SK-N-SH treated with all-trans-retinoic acid at 6 μM for 48 hours (cell line): ENCODE results near the gene NSUN6.

Experiments
- ATAC-seq: fragments of 200-7000 bp; cut with Tn5 transposase; 3 replicates; pipeline ENCODE4 v1.9.1; 2020; ENCODE audit warnings: mild to moderate bottlenecking, moderate library complexity
- ARNTL ChIP-seq: fragments of 450-650 bp; formaldehyde crosslinking; IDR thresholded peaks from 2 replicates; pipeline ENCODE4 v1.5.0; 2020; ENCODE audit warnings: low read depth, mild to moderate bottlenecking, moderate library complexity, borderline replicate concordance
- CSDC2 ChIP-seq: fragments of 250-450 bp; sonication (Bioruptor Pico); IDR thresholded peaks from 2 replicates; pipeline ENCODE4 v1.5.0; 2020; ENCODE audit warnings: mild to moderate bottlenecking, moderate library complexity
- CSRNP3 ChIP-seq: fragments of 250-450 bp; sonication (Bioruptor Pico); IDR thresholded peaks from 2 replicates; pipeline ENCODE4 v1.5.1; 2021; ENCODE audit warnings: mild to moderate bottlenecking, moderate library complexity
- ESRRG ChIP-seq: fragments of 250-450 bp; sonication (Bioruptor Pico); IDR thresholded peaks from 2 replicates; pipeline ENCODE4 v1.6.1; 2021; ENCODE audit warnings: mild to moderate bottlenecking
- GLIS3 ChIP-seq: fragments of 250-450 bp; sonication (Bioruptor Pico); IDR thresholded peaks from 2 replicates; pipeline ENCODE4 v1.5.0; 2020; ENCODE audit warnings: mild to moderate bottlenecking, moderate library complexity
- ISL1 ChIP-seq: fragments of 250-450 bp; sonication (Bioruptor Pico); IDR thresholded peaks from 2 replicates; pipeline ENCODE4 v2.1.2; 2022; ENCODE audit warnings: mild to moderate bottlenecking, moderate library complexity
- OSR1 ChIP-seq: fragments of 250-450 bp; sonication (Bioruptor Pico); IDR thresholded peaks from 2 replicates; pipeline ENCODE4 v1.8.0; 2022; ENCODE audit warnings: moderate library complexity, mild to moderate bottlenecking, inconsistent platforms
- PATZ1 ChIP-seq: fragments of 250-450 bp; sonication (Bioruptor Pico); IDR thresholded peaks from 2 replicates; pipeline ENCODE4 v1.8.0; 2020; ENCODE audit warnings: mild to moderate bottlenecking, moderate library complexity, borderline replicate concordance
- PPARA ChIP-seq: fragments of 250-450 bp; sonication (Bioruptor Pico); IDR thresholded peaks from 2 replicates; pipeline ENCODE4 v1.5.0; 2020; ENCODE audit warnings: mild to moderate bottlenecking, borderline replicate concordance
- RARB ChIP-seq: fragments of 250-450 bp; sonication (Bioruptor Pico); IDR thresholded peaks from 2 replicates; pipeline ENCODE4 v1.8.0; 2021; ENCODE audit warnings: mild to moderate bottlenecking, moderate library complexity
- TCF4 ChIP-seq: fragments of 250-450 bp; sonication (Bioruptor Pico); IDR thresholded peaks from 2 replicates; pipeline ENCODE4 v1.8.0; 2021; ENCODE audit warnings: mild to moderate bottlenecking, moderate library complexity, borderline replicate concordance
- TOX ChIP-seq: fragments of 250-450 bp; sonication (Bioruptor Pico); IDR thresholded peaks from 2 replicates; pipeline ENCODE4 v1.8.0; 2021; ENCODE audit warnings: mild to moderate bottlenecking, moderate library complexity, borderline replicate concordance
- ZC3H10 ChIP-seq: fragments of 250-450 bp; sonication (Bioruptor Pico); IDR thresholded peaks from 2 replicates; pipeline ENCODE4 v1.5.1; 2021; ENCODE audit warnings: mild to moderate bottlenecking, moderate library complexity
- ZFP3 ChIP-seq: fragments of 250-450 bp; sonication (Bioruptor Pico); IDR thresholded peaks from 2 replicates; pipeline ENCODE4 v1.5.0; 2020; ENCODE audit warnings: mild to moderate bottlenecking, moderate library complexity
- ZNF565 ChIP-seq: fragments of 450-650 bp; formaldehyde crosslinking; conservative IDR thresholded peaks from 2 replicates; pipeline ENCODE4 v1.5.0; 2020; ENCODE audit warnings: low read depth, mild to moderate bottlenecking, moderate library complexity
- ZNF70 ChIP-seq: fragments of 450-650 bp; formaldehyde crosslinking; IDR thresholded peaks from 2 replicates; pipeline ENCODE4 v1.5.0; 2020; ENCODE audit warnings: mild to moderate bottlenecking, moderate library complexity
- ZNF8 ChIP-seq: fragments of 450-650 bp; formaldehyde crosslinking; IDR thresholded peaks from 2 replicates; pipeline ENCODE4 v1.5.0; 2020; ENCODE audit warnings: mild to moderate bottlenecking, moderate library complexity
- TF ChIP-seq, protein P1 (sequence below): fragments of 250-450 bp; sonication (Bioruptor Pico); IDR thresholded peaks from 2 replicates; pipeline ENCODE4 v1.5.0; 2020; ENCODE audit warnings: mild to moderate bottlenecking, moderate library complexity
- TF ChIP-seq, protein P2 (sequence below): fragments of 250-450 bp; sonication (Bioruptor Pico); IDR thresholded peaks from 2 replicates; pipeline ENCODE4 v1.5.1; 2020; ENCODE audit warnings: low read depth, mild to moderate bottlenecking, moderate library complexity
- TF ChIP-seq, protein P3 (sequence below): fragments of 250-450 bp; sonication (Bioruptor Pico); IDR thresholded peaks from 2 replicates; pipeline ENCODE4 v1.8.0; 2021; ENCODE audit warnings: low read depth, mild to moderate bottlenecking, moderate library complexity, borderline replicate concordance

Gene NSUN6

GRCh38 chr10:18619016-18619415 lies 32.4 kb downstream of the NSUN6 start:
- peak; percentile 32; the same call in 1 of the 3 replicates for ATAC-seq
- no peak for TF ChIP-seq TCF4
- TF ChIP-seq CSDC2 = no peak
- TF ChIP-seq RARB (CRISPR knock-in tag) = no peak
- no peak for TF ChIP-seq ZC3H10 (CRISPR knock-in tag)
- TF ChIP-seq, protein P1, sequence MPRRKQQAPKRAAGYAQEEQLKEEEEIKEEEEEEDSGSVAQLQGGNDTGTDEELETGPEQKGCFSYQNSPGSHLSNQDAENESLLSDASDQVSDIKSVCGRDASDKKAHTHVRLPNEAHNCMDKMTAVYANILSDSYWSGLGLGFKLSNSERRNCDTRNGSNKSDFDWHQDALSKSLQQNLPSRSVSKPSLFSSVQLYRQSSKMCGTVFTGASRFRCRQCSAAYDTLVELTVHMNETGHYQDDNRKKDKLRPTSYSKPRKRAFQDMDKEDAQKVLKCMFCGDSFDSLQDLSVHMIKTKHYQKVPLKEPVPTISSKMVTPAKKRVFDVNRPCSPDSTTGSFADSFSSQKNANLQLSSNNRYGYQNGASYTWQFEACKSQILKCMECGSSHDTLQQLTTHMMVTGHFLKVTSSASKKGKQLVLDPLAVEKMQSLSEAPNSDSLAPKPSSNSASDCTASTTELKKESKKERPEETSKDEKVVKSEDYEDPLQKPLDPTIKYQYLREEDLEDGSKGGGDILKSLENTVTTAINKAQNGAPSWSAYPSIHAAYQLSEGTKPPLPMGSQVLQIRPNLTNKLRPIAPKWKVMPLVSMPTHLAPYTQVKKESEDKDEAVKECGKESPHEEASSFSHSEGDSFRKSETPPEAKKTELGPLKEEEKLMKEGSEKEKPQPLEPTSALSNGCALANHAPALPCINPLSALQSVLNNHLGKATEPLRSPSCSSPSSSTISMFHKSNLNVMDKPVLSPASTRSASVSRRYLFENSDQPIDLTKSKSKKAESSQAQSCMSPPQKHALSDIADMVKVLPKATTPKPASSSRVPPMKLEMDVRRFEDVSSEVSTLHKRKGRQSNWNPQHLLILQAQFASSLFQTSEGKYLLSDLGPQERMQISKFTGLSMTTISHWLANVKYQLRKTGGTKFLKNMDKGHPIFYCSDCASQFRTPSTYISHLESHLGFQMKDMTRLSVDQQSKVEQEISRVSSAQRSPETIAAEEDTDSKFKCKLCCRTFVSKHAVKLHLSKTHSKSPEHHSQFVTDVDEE = no peak
- TF ChIP-seq CSRNP3 = no peak
- TF ChIP-seq, protein P2, sequence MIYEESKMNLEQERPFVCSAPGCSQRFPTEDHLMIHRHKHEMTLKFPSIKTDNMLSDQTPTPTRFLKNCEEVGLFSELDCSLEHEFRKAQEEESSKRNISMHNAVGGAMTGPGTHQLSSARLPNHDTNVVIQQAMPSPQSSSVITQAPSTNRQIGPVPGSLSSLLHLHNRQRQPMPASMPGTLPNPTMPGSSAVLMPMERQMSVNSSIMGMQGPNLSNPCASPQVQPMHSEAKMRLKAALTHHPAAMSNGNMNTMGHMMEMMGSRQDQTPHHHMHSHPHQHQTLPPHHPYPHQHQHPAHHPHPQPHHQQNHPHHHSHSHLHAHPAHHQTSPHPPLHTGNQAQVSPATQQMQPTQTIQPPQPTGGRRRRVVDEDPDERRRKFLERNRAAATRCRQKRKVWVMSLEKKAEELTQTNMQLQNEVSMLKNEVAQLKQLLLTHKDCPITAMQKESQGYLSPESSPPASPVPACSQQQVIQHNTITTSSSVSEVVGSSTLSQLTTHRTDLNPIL = no peak
- TF ChIP-seq ZNF565 (CRISPR knock-in tag) = no peak
- TF ChIP-seq ZNF8 (CRISPR knock-in tag) = no peak
- TF ChIP-seq GLIS3 (CRISPR knock-in tag) = no peak
- TF ChIP-seq ZFP3 = no peak
- TF ChIP-seq TOX (CRISPR knock-in tag) = no peak
- TF ChIP-seq PATZ1 (CRISPR knock-in tag) = no peak
- no peak for TF ChIP-seq PPARA (CRISPR knock-in tag)
- TF ChIP-seq, protein P3, sequence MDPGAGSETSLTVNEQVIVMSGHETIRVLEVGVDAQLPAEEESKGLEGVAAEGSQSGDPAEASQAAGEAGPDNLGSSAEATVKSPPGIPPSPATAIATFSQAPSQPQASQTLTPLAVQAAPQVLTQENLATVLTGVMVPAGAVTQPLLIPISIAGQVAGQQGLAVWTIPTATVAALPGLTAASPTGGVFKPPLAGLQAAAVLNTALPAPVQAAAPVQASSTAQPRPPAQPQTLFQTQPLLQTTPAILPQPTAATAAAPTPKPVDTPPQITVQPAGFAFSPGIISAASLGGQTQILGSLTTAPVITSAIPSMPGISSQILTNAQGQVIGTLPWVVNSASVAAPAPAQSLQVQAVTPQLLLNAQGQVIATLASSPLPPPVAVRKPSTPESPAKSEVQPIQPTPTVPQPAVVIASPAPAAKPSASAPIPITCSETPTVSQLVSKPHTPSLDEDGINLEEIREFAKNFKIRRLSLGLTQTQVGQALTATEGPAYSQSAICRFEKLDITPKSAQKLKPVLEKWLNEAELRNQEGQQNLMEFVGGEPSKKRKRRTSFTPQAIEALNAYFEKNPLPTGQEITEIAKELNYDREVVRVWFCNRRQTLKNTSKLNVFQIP (CRISPR knock-in tag) = no peak

DNA sequence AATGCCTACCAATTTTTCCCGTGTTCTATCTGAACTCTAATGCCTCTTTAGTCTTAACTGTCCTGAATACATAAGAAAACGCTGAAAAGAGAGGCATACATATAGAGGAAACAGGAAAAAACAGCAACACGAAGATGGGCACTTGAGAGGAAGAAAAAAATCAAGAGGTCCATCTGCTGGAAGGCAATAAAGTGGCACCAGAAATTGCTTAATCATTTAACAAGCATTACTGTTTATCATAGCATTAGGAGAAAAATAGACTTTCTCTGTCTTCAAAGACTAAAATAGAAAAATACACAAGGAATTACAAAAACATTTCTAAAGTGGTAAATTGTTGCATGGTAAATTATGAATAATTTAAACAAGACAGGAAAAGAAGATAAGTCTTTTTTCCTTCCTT lies 35.0 kb downstream of the NSUN6 start:
- TF ChIP-seq, protein P3 (CRISPR knock-in tag) = no peak
- no peak for TF ChIP-seq ZFP3
- no peak for TF ChIP-seq ZNF8 (CRISPR knock-in tag)
- TF ChIP-seq PPARA (CRISPR knock-in tag) = no peak
- TF ChIP-seq ZNF70 = no peak
- TF ChIP-seq OSR1 (CRISPR knock-in tag) = no peak
- TF ChIP-seq, protein P1 = no peak
- TF ChIP-seq CSDC2 = no peak
- no peak for TF ChIP-seq GLIS3 (CRISPR knock-in tag)
- no peak for TF ChIP-seq ZC3H10 (CRISPR knock-in tag)
- TF ChIP-seq ISL1 (CRISPR knock-in tag) = no peak
- no peak for TF ChIP-seq ARNTL (CRISPR knock-in tag)
- TF ChIP-seq TOX (CRISPR knock-in tag) = no peak
- no peak for TF ChIP-seq RARB (CRISPR knock-in tag)
- no peak for TF ChIP-seq CSRNP3
- TF ChIP-seq ESRRG = no peak
- ATAC-seq = peak; percentile 36; the same call in 1 of the 3 replicates
